ENCODE results near the gene ITCH. TPM values are rescaled to one million over a fixed set of nuclear protein-coding genes. Genes with fewer than 3 reads are reported as not detected.

ITCH gene
- total and polyA plus RNA-seq, 2 of the 8 experiments (the other 6 are each of a cell fraction or from before 2014, with no cell fraction given) = 3.9 to 45.2 TPM

GRCh38 chr20:34544109-34544796 lies 181.2 kb downstream of the ITCH start (continued):
- no peak for TF ChIP-seq PHF8 (conservative IDR thresholded peaks at IDR 0.05; ENCODE audit: low read depth, low read length)
- TF ChIP-seq SP4 (IDR thresholded peaks at IDR 0.05; ENCODE audit: low read length) = no peak
- no peak for TF ChIP-seq TBP (IDR thresholded peaks at IDR 0.05; ENCODE audit: low read depth, low read length)
- 0 out of 2 replicates have a peak, but pooled peaks have one; percentile 24 for TF ChIP-seq E2F6 (IDR thresholded peaks at IDR 0.05)
- 0 out of 2 replicates have a peak, but pooled peaks have one; percentile 52 for TF ChIP-seq JUND (IDR thresholded peaks at IDR 0.05; ENCODE audit: low read length)
- TF ChIP-seq RFX5 (IDR thresholded peaks at IDR 0.05; ENCODE audit: borderline replicate concordance, low read depth, low read length) = no peak
- TF ChIP-seq EP300 (IDR thresholded peaks at IDR 0.05; ENCODE audit: borderline replicate concordance in 1 of 2, low read depth in 2 of 2, low read length in 2 of 2) = peak in 1 of 2 experiments; percentile 41; a peak in 1 of 3 replicates
- no peak; a peak in 1 of 4 replicates for TF ChIP-seq RAD21 (IDR thresholded peaks at IDR 0.05 in 1 of 2, conservative IDR thresholded peaks at IDR 0.05 in 1 of 2; ENCODE audit: low read depth in 2 of 2, low read length in 2 of 2)
- TF ChIP-seq CBX8 (IDR thresholded peaks at IDR 0.05; ENCODE audit: borderline replicate concordance, low read depth, low read length) = no peak
- no peak for TF ChIP-seq EGR1 (IDR thresholded peaks at IDR 0.05; ENCODE audit: borderline replicate concordance, low read depth, low read length)
- TF ChIP-seq SIRT6 (IDR thresholded peaks at IDR 0.05; ENCODE audit: low read length) = no peak
- TF ChIP-seq CHD2 (IDR thresholded peaks at IDR 0.05; ENCODE audit: low read length) = no peak
- TF ChIP-seq FOSL1 (IDR thresholded peaks at IDR 0.05; ENCODE audit: insufficient read depth, low read depth, low read length) = no peak
- TF ChIP-seq TCF12 (IDR thresholded peaks at IDR 0.05; ENCODE audit: low read depth, low read length) = no peak
- TF ChIP-seq CEBPB (IDR thresholded peaks at IDR 0.05; ENCODE audit: low read depth, low read length) = no peak
- no peak for TF ChIP-seq JUN (IDR thresholded peaks at IDR 0.05; ENCODE audit: low read depth, low read length)
- TF ChIP-seq NRF1 (IDR thresholded peaks at IDR 0.05; ENCODE audit: low read depth, low read length) = no peak
- TF ChIP-seq YY1 (IDR thresholded peaks at IDR 0.05; ENCODE audit: low read depth, low read length) = no peak
- no peak for TF ChIP-seq ATF2 (IDR thresholded peaks at IDR 0.05; ENCODE audit: low read length)
- TF ChIP-seq CTCF (IDR thresholded peaks at IDR 0.05; ENCODE audit: control extremely low read depth in 1 of 3, insufficient read depth in 1 of 3, low read depth in 1 of 3, low read length in 3 of 3) = no peak
